Epithelial cell of esophagus (primary cell): ENCODE results near the gene AQP9.

Source experiments
- DNase-seq: peaks from one replicate; pipeline ENCODE4 v3.0.0; 2010; ENCODE audit warnings: low read depth
- H3K4me3 ChIP-seq: 2 replicates; pipeline ENCODE4 v1.5.1; 2011; ENCODE audit warnings: mild to moderate bottlenecking, low read length, control low read depth
- TF ChIP-seq, protein P1 (sequence below): IDR thresholded peaks from 2 replicates; pipeline ENCODE4 v1.5.1; 2011; ENCODE audit warnings: low read depth, mild to moderate bottlenecking, low read length, control low read depth, inconsistent platforms; ENCODE audit not compliant: insufficient read depth; ENCODE audit errors: missing control alignments

The AQP9 gene

DNA sequence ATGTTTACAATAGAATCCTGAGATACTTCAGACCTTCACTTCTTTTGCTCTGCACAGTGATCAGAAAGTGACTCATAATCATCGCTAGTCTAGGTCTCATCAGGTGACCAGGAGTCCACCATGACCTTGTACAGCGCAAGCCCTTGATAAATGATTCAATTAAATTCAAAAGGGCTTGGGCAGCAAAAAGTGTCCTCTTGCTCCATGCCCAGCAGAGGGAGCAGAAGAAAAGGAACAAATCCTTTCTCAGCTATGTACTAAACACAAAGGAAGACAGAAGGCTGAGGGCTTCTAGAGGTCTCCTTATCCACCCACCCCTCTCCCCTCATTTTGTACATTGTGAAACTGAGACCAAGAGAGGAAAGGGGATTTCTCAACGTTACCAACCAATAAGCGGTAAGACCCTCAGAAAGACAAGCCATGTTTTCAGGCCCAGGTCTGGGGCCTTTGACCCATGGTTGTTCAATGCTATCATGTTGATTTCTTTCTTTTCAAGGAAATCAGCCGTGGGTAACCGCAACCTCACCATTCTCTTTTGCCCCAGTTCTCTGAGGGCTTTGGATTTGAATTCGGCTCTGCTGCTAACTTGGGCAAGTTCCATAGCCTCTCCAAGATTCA lies 74.8 kb downstream of the AQP9 start:
- H3K4me3 ChIP-seq, result no peak overlapping the region
- DNase-seq, result peak; percentile 42
- TF ChIP-seq, protein P1, sequence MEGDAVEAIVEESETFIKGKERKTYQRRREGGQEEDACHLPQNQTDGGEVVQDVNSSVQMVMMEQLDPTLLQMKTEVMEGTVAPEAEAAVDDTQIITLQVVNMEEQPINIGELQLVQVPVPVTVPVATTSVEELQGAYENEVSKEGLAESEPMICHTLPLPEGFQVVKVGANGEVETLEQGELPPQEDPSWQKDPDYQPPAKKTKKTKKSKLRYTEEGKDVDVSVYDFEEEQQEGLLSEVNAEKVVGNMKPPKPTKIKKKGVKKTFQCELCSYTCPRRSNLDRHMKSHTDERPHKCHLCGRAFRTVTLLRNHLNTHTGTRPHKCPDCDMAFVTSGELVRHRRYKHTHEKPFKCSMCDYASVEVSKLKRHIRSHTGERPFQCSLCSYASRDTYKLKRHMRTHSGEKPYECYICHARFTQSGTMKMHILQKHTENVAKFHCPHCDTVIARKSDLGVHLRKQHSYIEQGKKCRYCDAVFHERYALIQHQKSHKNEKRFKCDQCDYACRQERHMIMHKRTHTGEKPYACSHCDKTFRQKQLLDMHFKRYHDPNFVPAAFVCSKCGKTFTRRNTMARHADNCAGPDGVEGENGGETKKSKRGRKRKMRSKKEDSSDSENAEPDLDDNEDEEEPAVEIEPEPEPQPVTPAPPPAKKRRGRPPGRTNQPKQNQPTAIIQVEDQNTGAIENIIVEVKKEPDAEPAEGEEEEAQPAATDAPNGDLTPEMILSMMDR, result peak; percentile 69

DNA sequence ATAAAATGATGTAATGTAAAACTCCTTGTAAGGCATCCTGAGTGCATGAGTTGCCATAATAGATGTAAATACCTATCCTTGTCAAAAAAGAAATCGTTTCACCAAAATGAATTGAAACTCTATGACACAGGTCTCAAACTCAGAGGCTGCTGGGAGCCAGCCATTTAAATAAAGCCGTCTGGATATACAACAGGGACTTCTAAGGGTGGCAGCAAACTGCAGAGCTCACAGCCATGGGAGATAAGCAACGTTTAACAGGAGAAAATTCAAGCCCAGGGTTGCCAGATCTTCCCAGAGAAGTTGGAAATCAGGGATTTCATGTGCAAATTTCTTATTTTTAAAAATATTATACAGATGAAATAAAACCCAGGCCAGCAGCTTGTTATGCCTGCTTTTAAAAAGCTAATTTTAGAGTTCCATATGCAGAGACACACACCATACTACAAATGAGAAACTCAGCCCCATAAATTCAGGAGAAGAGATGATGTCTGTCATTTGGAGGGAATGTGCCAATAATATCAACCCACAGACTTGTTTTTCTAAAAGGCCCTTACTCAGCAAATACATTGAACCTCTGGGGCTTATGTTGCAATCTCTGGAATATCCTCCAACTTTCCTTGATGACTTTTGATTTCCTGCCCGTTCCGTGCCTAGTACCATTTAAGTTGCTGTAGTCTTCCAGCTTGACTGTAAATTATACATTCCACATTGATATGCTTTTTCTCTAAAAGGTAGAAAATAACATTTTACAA lies 75.6 kb downstream of the AQP9 start:
- no peak overlapping the region for H3K4me3 ChIP-seq
- DNase-seq, result peak; percentile 56
- TF ChIP-seq, protein P1, result no peak

DNA sequence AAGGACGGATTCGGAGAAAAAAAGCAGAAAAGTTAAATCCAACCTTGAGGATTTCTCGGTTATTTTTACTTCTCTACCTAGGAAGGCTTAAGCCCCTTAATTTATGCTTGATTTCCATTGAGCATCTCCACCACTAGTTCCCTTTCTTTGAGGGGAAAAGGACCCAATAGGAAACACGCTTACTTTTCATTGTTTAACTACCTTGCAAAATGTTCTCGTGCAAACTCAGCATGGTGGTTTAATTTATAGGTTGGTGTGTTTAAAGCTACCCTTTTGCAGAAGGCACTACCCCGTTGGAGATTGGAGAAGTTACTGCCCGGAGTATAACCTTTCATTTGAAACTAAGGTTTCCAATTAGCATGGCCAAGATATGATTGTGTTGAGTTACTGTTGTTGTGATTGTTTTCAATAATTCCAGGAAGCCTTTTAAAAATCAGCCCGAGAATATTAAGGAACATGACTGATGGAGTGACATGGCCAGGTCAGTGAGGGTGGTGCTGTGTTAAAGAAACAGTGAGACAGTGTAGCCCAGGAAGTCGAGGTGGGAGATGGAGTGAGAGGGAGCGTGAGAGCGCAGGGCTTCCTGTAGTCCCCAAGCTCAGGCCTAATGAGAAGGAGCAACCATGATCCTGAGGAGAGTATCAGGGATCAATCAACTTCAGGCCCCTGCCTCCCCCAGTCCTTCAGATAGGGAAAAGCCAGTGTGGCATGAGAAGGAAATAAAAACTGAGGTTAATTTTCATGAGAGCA lies 76.6 kb downstream of the AQP9 start:
- TF ChIP-seq, protein P1, result no peak
- no peak for DNase-seq
- no peak overlapping the region for H3K4me3 ChIP-seq

DNA sequence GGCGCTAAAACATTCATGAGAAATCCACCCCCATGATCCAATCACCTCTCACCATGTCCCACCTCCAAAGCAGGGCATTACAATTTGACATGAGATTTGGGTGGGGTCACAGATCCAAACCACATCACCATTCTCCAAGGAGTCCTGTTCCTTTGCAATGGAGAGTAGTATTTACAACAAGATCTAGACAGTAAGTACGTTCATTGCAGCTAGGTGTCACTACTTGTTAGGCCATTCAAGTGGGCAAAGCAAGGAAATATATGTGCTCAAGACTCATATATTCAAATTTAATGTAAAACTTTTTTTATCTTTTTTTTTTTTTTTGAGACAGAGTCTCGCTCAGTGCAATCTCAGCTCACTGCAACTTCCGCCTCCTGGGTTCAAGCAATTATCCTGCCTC lies 79.3 kb downstream of the AQP9 start:
- DNase-seq, result no peak
- H3K4me3 ChIP-seq, result no peak overlapping the region
- TF ChIP-seq, protein P1, result no peak

GRCh38 chr15:58221591-58222241 lies 83.5 kb downstream of the AQP9 start:
- no peak overlapping the region for H3K4me3 ChIP-seq
- DNase-seq, result peak; percentile 40
- TF ChIP-seq, protein P1, result peak; percentile 60

GRCh38 chr15:58222679-58223078 lies 84.5 kb downstream of the AQP9 start:
- TF ChIP-seq, protein P1, result peak; percentile 7
- no peak for DNase-seq

More at GRCh38 chr15:58222679-58223078, 84.5 kb downstream of the AQP9 start:
- H3K4me3 ChIP-seq, result no peak overlapping the region
